OCI-LY1 (cell line): ENCODE data around the gene AQP12A.
"Not testable (repeated sequence)": the region's sequence is repeated elsewhere in the genome, so short reads cannot be mapped to it uniquely, and the experiment has no call there.

Experiments
- EZH2 ChIP-seq: fragments of 200-600 bp; sonication (generic), shearing (Covaris generic); IDR thresholded peaks from 2 replicates; pipeline ENCODE4 v1.8.0; 2017; ENCODE audit warnings: borderline replicate concordance, mixed run types, mild to moderate bottlenecking, antibody characterized with exemption, low read length, moderate library complexity, mixed read lengths
- TF ChIP-seq, protein P1 (sequence below): fragments of 200-600 bp; sonication (generic), shearing (Covaris generic); IDR thresholded peaks from 2 replicates; pipeline ENCODE4 v1.5.1; 2017; ENCODE audit warnings: mild to moderate bottlenecking, antibody characterized with exemption, low read length, moderate library complexity, mixed read lengths

DNA sequence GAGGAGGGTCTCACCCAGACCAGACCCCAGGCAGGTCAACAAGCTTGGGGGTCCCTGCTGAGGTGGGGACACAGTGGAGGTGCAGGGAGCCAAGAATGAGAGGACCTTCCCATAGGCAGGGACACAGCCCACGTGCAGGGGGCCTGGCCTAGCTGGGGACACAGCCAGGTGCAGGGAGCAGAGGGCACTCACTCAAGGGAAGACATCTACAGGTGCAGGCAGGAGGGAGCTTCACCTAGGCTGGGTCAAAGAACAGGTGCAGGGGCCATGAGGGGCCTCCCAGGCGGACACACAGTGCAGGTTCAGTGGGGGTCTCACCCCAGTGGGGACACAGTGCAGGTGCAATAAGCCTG lies 615 bp upstream of the AQP12A start:
- TF ChIP-seq, protein P1, sequence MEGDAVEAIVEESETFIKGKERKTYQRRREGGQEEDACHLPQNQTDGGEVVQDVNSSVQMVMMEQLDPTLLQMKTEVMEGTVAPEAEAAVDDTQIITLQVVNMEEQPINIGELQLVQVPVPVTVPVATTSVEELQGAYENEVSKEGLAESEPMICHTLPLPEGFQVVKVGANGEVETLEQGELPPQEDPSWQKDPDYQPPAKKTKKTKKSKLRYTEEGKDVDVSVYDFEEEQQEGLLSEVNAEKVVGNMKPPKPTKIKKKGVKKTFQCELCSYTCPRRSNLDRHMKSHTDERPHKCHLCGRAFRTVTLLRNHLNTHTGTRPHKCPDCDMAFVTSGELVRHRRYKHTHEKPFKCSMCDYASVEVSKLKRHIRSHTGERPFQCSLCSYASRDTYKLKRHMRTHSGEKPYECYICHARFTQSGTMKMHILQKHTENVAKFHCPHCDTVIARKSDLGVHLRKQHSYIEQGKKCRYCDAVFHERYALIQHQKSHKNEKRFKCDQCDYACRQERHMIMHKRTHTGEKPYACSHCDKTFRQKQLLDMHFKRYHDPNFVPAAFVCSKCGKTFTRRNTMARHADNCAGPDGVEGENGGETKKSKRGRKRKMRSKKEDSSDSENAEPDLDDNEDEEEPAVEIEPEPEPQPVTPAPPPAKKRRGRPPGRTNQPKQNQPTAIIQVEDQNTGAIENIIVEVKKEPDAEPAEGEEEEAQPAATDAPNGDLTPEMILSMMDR = not testable (repeated sequence)
- TF ChIP-seq EZH2 = not testable (repeated sequence)
